SK-N-SH treated with all-trans-retinoic acid at 6 μM for 48 hours (cell line): ENCODE data around the gene BCAM.

Experiments
- SNAI2 ChIP-seq: fragments of 250-450 bp; sonication (Bioruptor Pico); IDR thresholded peaks from 2 replicates; pipeline ENCODE4 v1.5.0; 2020; ENCODE audit warnings: mild to moderate bottlenecking, moderate library complexity
- ZNF70 ChIP-seq: fragments of 450-650 bp; formaldehyde crosslinking; IDR thresholded peaks from 2 replicates; pipeline ENCODE4 v1.5.0; 2020; ENCODE audit warnings: mild to moderate bottlenecking, moderate library complexity

DNA sequence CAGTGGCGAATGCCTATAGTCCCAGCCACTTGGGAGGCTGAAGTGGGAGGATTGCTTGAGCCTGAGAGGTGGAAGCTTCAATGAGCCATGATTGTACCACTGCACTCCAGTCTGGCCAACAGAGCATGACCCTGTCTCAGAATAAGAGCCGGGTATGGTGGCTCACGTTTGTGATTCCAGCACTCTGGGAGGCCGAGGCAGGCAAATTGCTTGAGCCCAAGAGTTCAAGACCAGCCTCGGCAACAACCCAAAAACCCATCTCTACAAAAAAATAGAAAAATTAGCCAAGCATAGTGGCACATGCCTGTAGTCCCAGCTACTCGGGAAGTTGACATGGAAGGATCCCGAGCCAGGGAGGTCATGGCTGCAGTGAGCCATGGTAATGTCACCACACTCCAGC lies 31.9 kb downstream of the BCAM start:
- TF ChIP-seq SNAI2 (CRISPR knock-in tag) (no peak), ZNF70 (CRISPR knock-in tag) (no peak)
